OCI-LY1 (cell line): ENCODE results near the gene ANO2.
"Not testable (repeated sequence)": the region's sequence is repeated elsewhere in the genome, so short reads cannot be mapped to it uniquely, and the experiment has no call there.

Experiments used
- H2AFZ ChIP-seq: fragments of 200-600 bp; sonication (generic), shearing (Covaris generic); 2 replicates; pipeline ENCODE4 v1.6.0; 2014; ENCODE audit warnings: antibody characterized with exemption, mild to moderate bottlenecking, low read length
- H3F3A ChIP-seq: fragments of 200-600 bp; sonication (generic), shearing (Covaris generic); 2 replicates; pipeline ENCODE4 v1.6.0; 2014; ENCODE audit warnings: mild to moderate bottlenecking, antibody characterized with exemption, low read length, moderate library complexity; ENCODE audit not compliant: insufficient read depth
- H3K27ac ChIP-seq: fragments of 200-600 bp; sonication (generic); 2 replicates; pipeline ENCODE4 v1.5.1; 2014; ENCODE audit warnings: low read length, mixed run types, mild to moderate bottlenecking, low read depth; ENCODE audit not compliant: poor library complexity, severe bottlenecking
- H3K27me3 ChIP-seq: fragments of 200-600 bp; sonication (generic); 2 replicates; pipeline ENCODE4 v1.6.0; 2014; ENCODE audit warnings: antibody characterized with exemption, mild to moderate bottlenecking, low read length, moderate library complexity; ENCODE audit not compliant: insufficient read depth
- H3K36me3 ChIP-seq: fragments of 200-600 bp; sonication (generic); 2 replicates; pipeline ENCODE4 v1.6.1; 2014; ENCODE audit warnings: mild to moderate bottlenecking, antibody characterized with exemption, low read length, moderate library complexity, mixed read lengths; ENCODE audit not compliant: insufficient read depth
- H3K4me1 ChIP-seq: fragments of 200-600 bp; sonication (generic); 2 replicates; pipeline ENCODE4 v1.5.1; 2014; ENCODE audit warnings: mild to moderate bottlenecking, low read length, moderate library complexity; ENCODE audit not compliant: insufficient read depth, severe bottlenecking
- H3K4me2 ChIP-seq: fragments of 200-600 bp; sonication (generic), shearing (Covaris generic); 2 replicates; pipeline ENCODE4 v1.6.1; 2014; ENCODE audit warnings: low read length
- H3K4me3 ChIP-seq: fragments of 200-600 bp; sonication (generic); 2 replicates; pipeline ENCODE4 v1.5.1; 2014; ENCODE audit warnings: low read length, low read depth, mild to moderate bottlenecking, mixed read lengths; ENCODE audit not compliant: poor library complexity, severe bottlenecking
- H3K79me2 ChIP-seq: fragments of 200-600 bp; shearing (Covaris generic); 2 replicates; pipeline ENCODE4 v1.6.1; 2016; ENCODE audit warnings: mixed run types, low read length, mixed read lengths; ENCODE audit not compliant: insufficient read depth
- H3K9ac ChIP-seq: fragments of 200-600 bp; sonication (generic), shearing (Covaris generic); 2 replicates; pipeline ENCODE4 v1.6.1; 2014; ENCODE audit warnings: mild to moderate bottlenecking, low read length, mixed read lengths
- H3K9me2 ChIP-seq: fragments of 200-600 bp; sonication (generic), shearing (Covaris generic); 2 replicates; pipeline ENCODE4 v1.6.1; 2014; ENCODE audit warnings: low read depth, mild to moderate bottlenecking, low read length, mixed read lengths
- H3K9me3 ChIP-seq: fragments of 200-600 bp; shearing (Covaris generic); 2 replicates; pipeline ENCODE4 v1.6.1; 2014; ENCODE audit warnings: low read length, mixed read lengths
- H4K20me1 ChIP-seq: fragments of 200-600 bp; sonication (generic), shearing (Covaris generic); 2 replicates; pipeline ENCODE4 v1.6.0; 2016; ENCODE audit warnings: mild to moderate bottlenecking, low read length; ENCODE audit not compliant: insufficient read depth
- EZH2 ChIP-seq: fragments of 200-600 bp; sonication (generic), shearing (Covaris generic); IDR thresholded peaks from 2 replicates; pipeline ENCODE4 v1.8.0; 2017; ENCODE audit warnings: borderline replicate concordance, mixed run types, mild to moderate bottlenecking, antibody characterized with exemption, low read length, moderate library complexity, mixed read lengths
- TF ChIP-seq, protein P1 (sequence below): fragments of 200-600 bp; sonication (generic), shearing (Covaris generic); IDR thresholded peaks from 2 replicates; pipeline ENCODE4 v1.5.1; 2017; ENCODE audit warnings: mild to moderate bottlenecking, antibody characterized with exemption, low read length, moderate library complexity, mixed read lengths

ANO2 gene

DNA sequence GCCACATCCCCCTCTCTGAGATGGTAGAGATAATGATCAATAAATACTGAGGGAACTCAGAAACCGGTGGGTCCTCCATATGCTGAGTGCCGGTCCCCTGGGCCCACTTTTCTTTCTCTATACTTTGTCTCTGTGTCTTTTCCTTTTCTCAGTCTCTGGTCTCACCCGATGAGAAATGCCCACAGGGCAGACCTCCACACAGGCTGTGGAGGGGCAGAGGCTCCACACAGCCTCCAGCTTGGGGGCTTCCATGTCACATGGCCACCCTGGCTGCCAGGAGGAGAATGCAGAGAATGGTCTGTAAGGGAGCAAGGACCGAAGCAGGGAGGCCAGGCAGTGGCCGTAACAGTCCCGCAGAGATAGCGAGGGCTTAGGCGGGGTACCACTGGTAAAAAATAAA, 407.3 kb downstream of the ANO2 start:
- no peak overlapping the region for H3K4me3 ChIP-seq
- no peak overlapping the region for H3K9ac ChIP-seq
- no peak overlapping the region for H2AFZ ChIP-seq
- H3K4me2 ChIP-seq = no peak overlapping the region
- H3K4me1 ChIP-seq = no peaks in the 10 kb centered on the region
- H3K27ac ChIP-seq = no peak overlapping the region
- H3K79me2 ChIP-seq = no peaks in the 10 kb centered on the region
- no peaks in the 10 kb centered on the region for H3K36me3 ChIP-seq
- H3K27me3 ChIP-seq = no peaks in the 10 kb centered on the region
- H3K9me3 ChIP-seq = no peaks in the 10 kb centered on the region
- TF ChIP-seq, protein P1, sequence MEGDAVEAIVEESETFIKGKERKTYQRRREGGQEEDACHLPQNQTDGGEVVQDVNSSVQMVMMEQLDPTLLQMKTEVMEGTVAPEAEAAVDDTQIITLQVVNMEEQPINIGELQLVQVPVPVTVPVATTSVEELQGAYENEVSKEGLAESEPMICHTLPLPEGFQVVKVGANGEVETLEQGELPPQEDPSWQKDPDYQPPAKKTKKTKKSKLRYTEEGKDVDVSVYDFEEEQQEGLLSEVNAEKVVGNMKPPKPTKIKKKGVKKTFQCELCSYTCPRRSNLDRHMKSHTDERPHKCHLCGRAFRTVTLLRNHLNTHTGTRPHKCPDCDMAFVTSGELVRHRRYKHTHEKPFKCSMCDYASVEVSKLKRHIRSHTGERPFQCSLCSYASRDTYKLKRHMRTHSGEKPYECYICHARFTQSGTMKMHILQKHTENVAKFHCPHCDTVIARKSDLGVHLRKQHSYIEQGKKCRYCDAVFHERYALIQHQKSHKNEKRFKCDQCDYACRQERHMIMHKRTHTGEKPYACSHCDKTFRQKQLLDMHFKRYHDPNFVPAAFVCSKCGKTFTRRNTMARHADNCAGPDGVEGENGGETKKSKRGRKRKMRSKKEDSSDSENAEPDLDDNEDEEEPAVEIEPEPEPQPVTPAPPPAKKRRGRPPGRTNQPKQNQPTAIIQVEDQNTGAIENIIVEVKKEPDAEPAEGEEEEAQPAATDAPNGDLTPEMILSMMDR = no peak
- TF ChIP-seq EZH2 = no peak
- no peaks in the 10 kb centered on the region for H3K9me2 ChIP-seq
- no peaks in the 10 kb centered on the region for H3F3A ChIP-seq
- no peaks in the 10 kb centered on the region for H4K20me1 ChIP-seq

DNA sequence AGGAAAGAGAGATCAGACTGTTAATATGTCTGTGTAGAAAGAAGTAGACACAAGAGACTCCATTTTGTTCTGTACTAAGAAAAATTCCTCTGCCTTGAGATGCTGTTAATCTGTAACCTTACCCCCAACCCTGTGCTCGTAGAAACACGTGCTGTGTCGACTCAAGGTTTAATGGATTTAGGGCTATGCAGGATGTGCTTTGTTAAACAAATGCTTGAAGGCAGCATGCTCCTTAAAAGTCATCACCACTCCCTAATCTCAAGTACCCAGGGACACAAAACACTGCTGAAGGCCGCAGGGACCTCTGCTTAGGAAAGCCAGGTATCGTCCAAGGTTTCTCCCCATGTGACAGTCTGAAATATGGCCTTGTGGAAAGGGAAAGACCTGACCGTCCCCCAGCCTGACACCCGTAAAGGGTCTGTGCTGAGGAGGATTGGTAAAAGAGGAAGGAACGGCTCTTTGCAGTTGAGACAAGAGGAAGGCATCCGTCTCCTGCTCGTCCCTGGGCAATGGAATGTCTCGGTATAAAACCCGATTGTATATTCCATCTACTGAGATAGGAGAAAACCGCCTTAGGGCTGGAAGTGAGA, 407.9 kb downstream of the ANO2 start:
- not testable (repeated sequence) for H3K9me2 ChIP-seq, H3K27me3 ChIP-seq, H3K9ac ChIP-seq, H3K36me3 ChIP-seq, H3K4me2 ChIP-seq, H3K27ac ChIP-seq, H4K20me1 ChIP-seq, H3K4me1 ChIP-seq, H3K79me2 ChIP-seq, H2AFZ ChIP-seq, H3K4me3 ChIP-seq, H3F3A ChIP-seq, H3K9me3 ChIP-seq

DNA sequence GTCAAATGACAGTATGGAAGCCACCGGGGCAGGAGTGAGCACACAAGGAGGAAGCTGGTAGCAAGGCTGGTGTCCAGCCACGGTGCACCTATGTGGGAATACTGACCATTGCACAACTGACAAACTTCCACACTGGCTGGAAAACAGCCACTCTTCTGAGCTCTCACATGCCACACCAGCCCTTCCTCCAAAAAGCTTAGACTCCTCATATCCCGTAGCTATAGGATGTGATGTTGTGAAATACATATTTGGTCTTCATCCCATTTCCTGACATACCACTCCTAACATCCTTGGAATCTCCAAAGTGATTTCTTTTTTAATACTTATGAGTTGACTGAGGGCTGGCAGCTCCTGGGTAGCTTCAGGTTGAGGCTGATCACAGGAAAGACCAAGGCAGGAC, 409.5 kb downstream of the ANO2 start:
- no peak overlapping the region for H3K4me2 ChIP-seq
- H3K27me3 ChIP-seq = no peaks in the 10 kb centered on the region
- H2AFZ ChIP-seq = no peak overlapping the region
- H3K9me2 ChIP-seq = no peaks in the 10 kb centered on the region
- no peak overlapping the region for H3K4me3 ChIP-seq
- no peaks in the 10 kb centered on the region for H3K9me3 ChIP-seq
- no peak overlapping the region for H3K27ac ChIP-seq
- H3K79me2 ChIP-seq = no peaks in the 10 kb centered on the region
- no peaks in the 10 kb centered on the region for H3F3A ChIP-seq
- no peak for TF ChIP-seq EZH2
- TF ChIP-seq, protein P1 = no peak
- no peak overlapping the region for H3K9ac ChIP-seq
- H3K4me1 ChIP-seq = no peaks in the 10 kb centered on the region
- H3K36me3 ChIP-seq = no peaks in the 10 kb centered on the region
- no peaks in the 10 kb centered on the region for H4K20me1 ChIP-seq

DNA sequence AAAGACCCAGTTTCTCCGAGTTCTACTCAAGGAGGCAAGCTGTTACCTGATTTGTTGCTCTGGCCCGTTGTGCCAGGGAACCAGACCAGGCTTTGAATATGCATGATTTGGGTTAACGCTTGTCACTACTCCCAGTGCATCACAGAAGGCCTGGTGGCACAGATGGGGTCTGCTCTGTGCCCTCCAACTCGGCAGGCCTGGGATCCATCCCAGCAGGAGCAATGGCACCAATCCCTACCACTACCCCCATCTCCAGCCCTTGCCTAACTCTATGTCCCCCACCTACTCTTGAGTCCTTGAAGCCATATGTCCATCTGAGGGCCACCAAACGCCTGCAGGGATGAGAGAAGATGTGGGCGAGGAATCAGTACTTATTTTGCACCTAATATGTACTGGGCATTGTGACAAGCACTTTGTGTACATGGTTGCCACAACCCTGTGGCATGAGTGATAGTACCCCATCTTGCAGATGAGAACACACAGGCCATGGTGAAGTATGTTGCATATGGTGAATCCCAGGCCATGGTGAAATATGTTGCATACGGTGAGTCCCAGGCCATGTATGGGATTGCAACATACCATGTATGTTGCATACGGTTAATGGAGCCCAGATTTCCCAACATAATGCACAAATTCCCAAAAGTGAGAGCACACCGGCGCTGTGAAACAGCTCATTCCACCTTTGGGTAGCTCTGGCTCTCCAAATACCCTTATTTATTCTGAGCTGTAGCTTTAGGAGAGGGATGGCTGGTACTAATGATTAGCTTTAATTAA, 410.4 kb downstream of the ANO2 start:
- no peaks in the 10 kb centered on the region for H3K4me1 ChIP-seq
- H3K4me3 ChIP-seq = no peak overlapping the region
- H2AFZ ChIP-seq = no peak overlapping the region
- TF ChIP-seq, protein P1 = no peak
- no peak for TF ChIP-seq EZH2
- no peak overlapping the region for H3K4me2 ChIP-seq
- H3F3A ChIP-seq = no peaks in the 10 kb centered on the region
- no peaks in the 10 kb centered on the region for H3K9me2 ChIP-seq
- H3K27me3 ChIP-seq = no peaks in the 10 kb centered on the region
- no peaks in the 10 kb centered on the region for H3K9me3 ChIP-seq
- H3K36me3 ChIP-seq = no peaks in the 10 kb centered on the region
- H3K27ac ChIP-seq = no peak overlapping the region
- H3K79me2 ChIP-seq = no peaks in the 10 kb centered on the region
- H3K9ac ChIP-seq = no peak overlapping the region
- no peaks in the 10 kb centered on the region for H4K20me1 ChIP-seq
